IPS-18a (cell line): Measurements from ENCODE around the gene DNAJC12.
A peak's percentile ranks its signal among the peaks of the same experiment; 100 is the strongest.
"Not testable (repeated sequence)": the region's sequence is repeated elsewhere in the genome, so short reads cannot be mapped to it uniquely, and the experiment has no call there.

Experiments used
- H3K27ac ChIP-seq: one replicate; pipeline ENCODE4 v1.5.1; 2013; ENCODE audit warnings: low read length
- H3K27me3 ChIP-seq: one replicate; pipeline ENCODE4 v1.6.1; 2013; ENCODE audit warnings: mild to moderate bottlenecking, low read length; ENCODE audit not compliant: control insufficient read depth, insufficient read depth
- H3K36me3 ChIP-seq: one replicate; pipeline ENCODE4 v1.6.1; 2013; ENCODE audit warnings: low read depth, low read length; ENCODE audit not compliant: control insufficient read depth
- H3K4me1 ChIP-seq: one replicate; pipeline ENCODE4 v1.6.1; 2013; ENCODE audit warnings: low read depth, low read length; ENCODE audit not compliant: control insufficient read depth
- H3K4me3 ChIP-seq: one replicate; pipeline ENCODE4 v1.5.1; 2013; ENCODE audit warnings: low read length
- H3K9ac ChIP-seq: one replicate; pipeline ENCODE4 v1.6.1; 2013; ENCODE audit warnings: mild to moderate bottlenecking, low read length, moderate library complexity
- H3K9me3 ChIP-seq: one replicate; pipeline ENCODE4 v1.6.1; 2013; ENCODE audit warnings: low read depth, low read length; ENCODE audit not compliant: control insufficient read depth

DNAJC12 gene

DNA sequence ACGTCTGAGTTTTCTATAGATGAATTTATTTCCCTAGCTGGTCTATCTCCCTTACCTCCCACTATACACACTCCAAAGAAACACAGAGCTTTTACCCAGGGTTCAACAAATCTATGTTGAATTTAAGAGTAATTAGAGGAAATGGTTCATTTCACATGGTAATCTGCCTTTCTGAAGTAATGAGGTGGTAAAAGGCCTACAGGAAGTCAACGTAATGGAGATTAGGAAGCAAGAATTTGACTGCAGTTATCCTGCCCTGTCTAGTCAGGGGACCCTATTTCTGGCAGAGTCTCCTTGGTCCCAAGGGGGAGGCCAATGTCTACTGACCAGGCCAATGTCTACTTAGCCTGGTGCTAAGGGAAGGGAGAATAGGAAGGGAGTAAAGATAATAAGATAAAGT, 25.1 kb upstream of the DNAJC12 start:
- no peaks in the 10 kb centered on the region for H3K9me3 ChIP-seq
- no peaks in the 10 kb centered on the region for H3K27me3 ChIP-seq
- H3K4me3 ChIP-seq = no peak overlapping the region
- no peaks in the 10 kb centered on the region for H3K36me3 ChIP-seq
- H3K4me1 ChIP-seq = peaks cover 21% of the 10 kb centered on the region
- H3K9ac ChIP-seq = peak overlapping the region; percentile 62
- H3K27ac ChIP-seq = peak overlapping the region; percentile 78

DNA sequence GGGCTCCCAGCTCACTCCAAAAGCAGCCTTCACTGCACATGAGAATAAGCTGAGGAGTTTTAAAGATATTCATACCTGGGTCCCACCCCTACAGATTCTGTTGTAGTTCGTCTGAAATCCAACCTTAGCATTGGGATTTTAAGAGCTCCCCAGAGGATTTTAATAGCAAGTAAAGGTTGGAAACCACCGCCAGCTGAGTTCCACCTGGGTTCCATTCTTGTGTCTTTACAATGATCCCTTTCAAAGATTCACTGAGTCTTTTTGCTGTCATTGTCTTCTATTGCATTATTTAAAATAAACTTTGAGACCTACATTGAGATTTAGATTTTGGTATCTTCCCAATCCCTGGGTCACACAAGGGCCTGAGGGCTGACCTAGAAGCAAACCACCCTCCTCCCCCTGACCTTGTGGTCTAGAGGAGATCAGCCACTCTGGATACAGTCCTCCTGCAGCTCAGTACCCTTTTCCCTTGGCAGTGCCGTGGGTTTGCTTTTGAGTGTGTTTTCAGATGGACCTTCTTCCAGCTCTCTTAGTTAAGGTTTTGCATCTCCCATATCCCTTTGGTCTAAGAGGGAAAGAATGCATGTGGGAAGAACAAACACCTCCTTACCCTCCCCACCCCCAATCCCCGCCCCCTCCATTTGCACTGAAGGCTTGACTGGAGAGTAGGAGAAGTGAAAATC, 23.9 kb upstream of the DNAJC12 start:
- peak overlapping the region; percentile 86 for H3K27ac ChIP-seq
- peaks cover 21% of the 10 kb centered on the region for H3K4me1 ChIP-seq
- peak overlapping the region; percentile 46 for H3K9ac ChIP-seq
- no peaks in the 10 kb centered on the region for H3K9me3 ChIP-seq
- H3K27me3 ChIP-seq = no peaks in the 10 kb centered on the region
- H3K36me3 ChIP-seq = no peaks in the 10 kb centered on the region
- peak overlapping the region; percentile 57 for H3K4me3 ChIP-seq

DNA sequence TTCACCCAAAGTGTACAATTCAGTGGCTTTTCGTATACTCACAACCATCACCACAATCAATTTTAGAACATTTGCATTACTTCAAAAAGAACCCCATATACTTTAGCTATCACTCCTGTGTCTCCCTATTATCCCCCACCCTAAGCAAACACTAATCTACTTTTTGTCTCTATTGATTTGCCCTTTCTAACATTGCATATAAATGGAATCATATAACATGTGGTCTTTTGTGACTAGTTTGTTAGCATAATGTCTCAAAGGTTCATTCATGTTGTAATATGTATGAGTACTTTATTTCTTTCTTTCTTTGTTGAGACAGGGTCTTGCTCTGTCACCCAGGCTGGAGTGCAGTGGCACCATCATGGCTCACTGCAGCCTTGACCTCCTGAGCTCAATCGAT, 21.0 kb upstream of the DNAJC12 start:
- Histone ChIP-seq H3K9ac (no peak overlapping the region), H3K4me1 (peaks cover 21% of the 10 kb centered on the region), H3K36me3 (no peaks in the 10 kb centered on the region), H3K27ac (no peak overlapping the region), H3K9me3 (no peaks in the 10 kb centered on the region), H3K27me3 (no peaks in the 10 kb centered on the region), H3K4me3 (no peak overlapping the region)

DNA sequence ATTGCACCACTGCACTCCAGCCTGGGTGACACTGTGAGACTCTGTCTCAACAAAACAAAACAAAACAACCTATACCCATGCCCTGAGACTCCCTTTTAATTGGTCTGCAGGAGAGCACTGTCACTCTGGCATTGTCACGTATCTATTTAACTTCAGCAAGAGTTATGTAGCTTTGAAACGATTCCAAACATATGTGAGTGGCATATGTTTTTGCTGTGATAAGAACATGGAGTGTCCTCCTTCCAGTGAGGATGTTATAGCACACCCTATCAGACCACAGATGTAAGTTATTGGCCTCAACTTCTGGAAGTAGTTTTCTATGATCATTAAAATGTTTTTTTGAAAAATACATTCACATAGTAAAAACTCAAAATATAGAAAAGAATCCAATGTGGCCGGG, 15.5 kb upstream of the DNAJC12 start:
- Histone ChIP-seq H3K4me3 (no peak overlapping the region), H3K9ac (no peak overlapping the region), H3K9me3 (no peaks in the 10 kb centered on the region), H3K27me3 (no peaks in the 10 kb centered on the region), H3K27ac (no peak overlapping the region), H3K4me1 (no peaks in the 10 kb centered on the region), H3K36me3 (no peaks in the 10 kb centered on the region)

DNA sequence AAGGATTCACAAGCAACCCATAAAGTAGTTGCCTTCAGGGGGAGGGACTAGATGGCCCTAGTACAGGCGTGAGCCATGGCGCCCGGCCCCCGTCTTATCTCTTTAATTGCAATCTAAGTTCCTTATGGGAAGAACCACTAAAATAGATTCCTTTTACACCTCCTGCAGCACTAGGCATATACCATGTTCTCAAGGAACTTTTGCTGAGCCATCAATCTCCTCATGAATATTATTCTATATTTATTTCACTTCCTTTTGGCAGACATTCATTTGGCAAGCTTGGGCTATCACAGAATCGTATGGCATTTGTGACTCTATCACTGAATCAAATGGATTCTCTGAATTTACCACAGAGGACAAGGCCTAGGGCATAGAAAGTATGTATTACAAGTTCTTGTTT, 14.8 kb upstream of the DNAJC12 start:
- no peaks in the 10 kb centered on the region for H3K4me1 ChIP-seq
- H3K4me3 ChIP-seq = no peak overlapping the region
- H3K9me3 ChIP-seq = no peaks in the 10 kb centered on the region
- H3K36me3 ChIP-seq = no peaks in the 10 kb centered on the region
- H3K9ac ChIP-seq = no peak overlapping the region
- H3K27me3 ChIP-seq = no peaks in the 10 kb centered on the region
- no peak overlapping the region for H3K27ac ChIP-seq

DNA sequence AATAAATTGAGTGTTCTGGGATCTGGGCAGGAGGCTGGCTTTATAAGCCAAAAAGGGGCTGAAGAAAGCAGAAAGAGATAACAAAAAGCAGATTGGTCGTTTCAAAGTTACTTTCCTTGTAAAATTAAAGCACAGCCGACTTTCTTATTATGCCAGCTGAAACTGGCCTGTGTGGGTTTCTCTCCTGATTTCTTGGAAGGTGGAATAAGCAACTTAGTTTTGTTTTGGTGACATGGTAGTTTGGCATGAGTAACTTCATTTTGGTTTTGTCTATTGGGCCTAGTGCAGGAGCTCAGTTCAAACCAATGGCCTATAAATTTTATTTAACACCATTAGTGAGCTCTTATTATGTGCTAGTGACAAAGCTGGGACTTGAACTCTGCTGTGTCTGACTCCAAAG, 13.2 kb upstream of the DNAJC12 start:
- H3K27ac ChIP-seq = no peak overlapping the region
- H3K27me3 ChIP-seq = no peaks in the 10 kb centered on the region
- no peaks in the 10 kb centered on the region for H3K9me3 ChIP-seq
- H3K4me1 ChIP-seq = no peaks in the 10 kb centered on the region
- no peak overlapping the region for H3K4me3 ChIP-seq
- no peak overlapping the region for H3K9ac ChIP-seq
- no peaks in the 10 kb centered on the region for H3K36me3 ChIP-seq

DNA sequence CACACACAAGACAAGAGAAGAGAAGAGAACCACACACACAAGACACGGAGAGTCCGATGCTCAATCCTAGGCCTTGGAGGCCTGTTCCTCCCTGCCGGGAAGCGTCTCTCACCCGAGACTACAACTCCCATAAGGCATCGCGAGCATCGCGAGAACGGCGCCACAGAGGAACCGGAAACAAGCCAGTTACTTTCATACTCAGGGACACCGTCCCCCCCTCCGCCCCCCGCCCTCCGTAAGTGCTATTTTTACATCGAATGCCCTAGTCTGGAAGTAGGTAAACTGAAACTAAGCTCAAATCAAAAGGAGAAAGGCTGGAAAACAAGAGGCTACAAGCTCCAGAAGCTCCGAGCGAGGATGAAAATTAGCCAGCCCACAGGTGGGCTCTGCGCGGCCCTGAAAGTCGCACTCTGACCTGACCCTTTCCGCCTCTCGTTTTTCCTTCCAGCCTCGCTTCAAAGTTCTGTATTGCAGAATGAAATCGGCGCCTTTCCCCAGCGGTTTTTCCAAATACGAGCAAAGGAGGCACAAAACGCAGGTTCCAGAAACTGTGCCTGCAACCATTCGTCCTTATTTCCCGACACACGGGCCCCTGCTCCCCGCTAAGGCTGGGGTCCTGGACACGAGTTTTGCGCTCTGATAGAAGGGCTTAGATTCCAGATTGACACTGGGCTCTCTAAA, 11.5 kb upstream of the DNAJC12 start:
- Histone ChIP-seq H3K27me3 (no peaks in the 10 kb centered on the region), H3K4me3 (peak overlapping the region; percentile 97), H3K9me3 (no peaks in the 10 kb centered on the region), H3K4me1 (no peaks in the 10 kb centered on the region), H3K9ac (peak overlapping the region; percentile 92), H3K36me3 (no peaks in the 10 kb centered on the region), H3K27ac (peak overlapping the region; percentile 89)

DNA sequence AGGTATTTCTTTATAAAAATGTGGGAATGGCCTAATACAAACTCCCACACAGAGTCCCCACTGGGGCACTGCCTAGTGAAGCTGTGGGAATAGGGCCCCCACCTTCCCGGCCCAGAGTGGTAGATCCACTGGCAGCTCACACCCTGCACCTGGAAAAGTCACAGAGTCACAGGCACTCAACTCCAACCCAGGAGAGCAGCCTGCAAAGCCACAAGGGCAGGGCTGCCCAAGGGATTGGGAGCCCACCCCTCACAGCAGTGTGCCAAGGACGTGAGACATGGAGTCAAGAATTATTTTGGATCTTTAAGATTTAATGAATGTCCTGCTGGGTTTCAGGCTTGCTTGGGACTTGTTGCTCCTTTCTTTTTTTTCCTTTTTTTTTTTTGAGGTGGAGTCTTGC, 5.3 kb upstream of the DNAJC12 start:
- Histone ChIP-seq H3K4me1 (no peaks in the 10 kb centered on the region), H3K9ac (no peak overlapping the region), H3K9me3 (no peaks in the 10 kb centered on the region), H3K4me3 (no peak overlapping the region), H3K36me3 (no peaks in the 10 kb centered on the region), H3K27me3 (no peaks in the 10 kb centered on the region), H3K27ac (no peak overlapping the region)

DNA sequence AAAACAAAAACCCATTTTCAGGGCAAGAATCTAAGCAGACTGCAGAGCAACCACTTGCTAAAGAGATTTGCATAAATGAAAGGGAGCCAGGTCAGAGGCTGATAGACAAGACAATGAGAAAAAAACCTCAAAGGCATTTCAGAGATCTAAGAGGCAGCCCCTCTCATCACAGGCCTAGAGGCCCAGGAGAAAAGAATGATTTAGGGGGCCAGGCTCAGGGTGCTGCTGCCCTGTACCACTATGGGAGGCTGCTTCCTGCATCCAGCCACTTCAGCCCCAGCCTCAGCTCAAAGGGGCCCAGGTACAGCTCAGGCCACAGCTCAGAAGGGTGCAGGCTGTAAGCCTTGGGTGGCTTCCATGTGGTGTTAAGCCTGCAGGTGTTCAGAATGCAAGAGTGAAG, 3.7 kb upstream of the DNAJC12 start:
- Histone ChIP-seq H3K27ac (no peak overlapping the region), H3K4me3 (no peak overlapping the region), H3K36me3 (no peaks in the 10 kb centered on the region), H3K27me3 (no peaks in the 10 kb centered on the region), H3K9me3 (no peaks in the 10 kb centered on the region), H3K9ac (no peak overlapping the region), H3K4me1 (no peaks in the 10 kb centered on the region)

DNA sequence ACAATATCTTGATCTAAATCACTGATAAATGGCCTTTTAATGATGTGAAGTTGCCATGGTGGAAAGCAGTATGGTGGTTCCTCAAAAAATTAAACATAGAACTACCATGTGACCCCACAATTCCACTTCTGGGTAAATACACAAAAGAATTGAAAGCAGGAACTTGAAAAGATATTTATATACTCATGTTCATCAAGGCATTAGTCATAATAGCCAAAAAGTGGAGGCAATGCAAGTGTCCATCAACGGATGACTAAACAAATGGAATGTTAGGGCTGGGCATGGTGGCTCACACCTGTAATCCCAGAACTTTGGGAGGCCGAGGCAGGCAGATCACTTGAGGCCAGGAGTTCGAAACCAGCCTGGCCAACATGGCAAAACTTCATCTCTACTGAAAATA, 2.0 kb upstream of the DNAJC12 start:
- no peaks in the 10 kb centered on the region for H3K4me1 ChIP-seq
- no peaks in the 10 kb centered on the region for H3K9me3 ChIP-seq
- no peaks in the 10 kb centered on the region for H3K36me3 ChIP-seq
- H3K27ac ChIP-seq = no peak overlapping the region
- H3K4me3 ChIP-seq = no peak overlapping the region
- no peaks in the 10 kb centered on the region for H3K27me3 ChIP-seq
- no peak overlapping the region for H3K9ac ChIP-seq

DNA sequence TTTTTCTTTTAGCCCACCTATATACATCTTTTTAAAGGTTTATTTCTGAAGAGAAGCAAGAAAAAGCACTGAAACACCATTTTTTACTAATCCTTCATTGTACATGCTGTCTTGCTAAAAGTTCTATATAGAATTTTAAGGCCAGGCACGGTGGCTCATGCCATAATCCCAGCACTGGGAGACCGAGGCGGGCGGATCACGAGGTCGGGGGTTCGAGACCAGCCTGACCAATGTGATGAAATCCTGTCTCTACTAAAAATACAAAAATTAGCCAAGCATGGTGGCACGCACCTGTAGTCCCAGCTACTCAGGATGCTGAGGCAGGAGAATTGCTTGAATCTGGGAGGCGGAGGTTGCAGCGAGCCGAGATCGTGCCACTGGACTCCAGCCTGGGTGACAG, 1.5 kb upstream of the DNAJC12 start:
- not testable (repeated sequence) for H3K4me3 ChIP-seq, H3K4me1 ChIP-seq, H3K36me3 ChIP-seq, H3K27me3 ChIP-seq, H3K9me3 ChIP-seq, H3K9ac ChIP-seq, H3K27ac ChIP-seq

DNA sequence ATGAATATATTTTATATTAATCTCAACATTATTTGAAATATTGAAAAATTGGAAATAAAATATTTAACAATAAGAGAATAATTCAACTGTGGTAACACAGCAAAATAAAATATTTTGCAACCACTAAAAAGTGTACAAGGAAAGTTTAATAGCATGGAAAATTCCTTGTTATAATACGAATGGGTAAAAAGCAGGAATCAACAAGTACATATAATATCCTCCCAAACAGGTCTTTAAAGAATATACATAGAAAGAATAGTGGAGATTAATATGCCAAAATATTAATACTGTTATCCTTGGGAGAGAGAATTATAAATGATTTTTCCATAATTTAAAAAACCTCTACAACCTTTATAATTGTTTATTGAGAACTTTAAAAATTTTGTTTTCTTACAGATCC, 1.0 kb downstream of the DNAJC12 start:
- Histone ChIP-seq H3K36me3 (no peaks in the 10 kb centered on the region), H3K27ac (no peak overlapping the region), H3K4me1 (no peaks in the 10 kb centered on the region), H3K9me3 (no peaks in the 10 kb centered on the region), H3K9ac (no peak overlapping the region), H3K4me3 (no peak overlapping the region), H3K27me3 (no peaks in the 10 kb centered on the region)
